Heart right ventricle (tissue), 16 donors: ENCODE measurements around the gene NPLOC4. TPM values are rescaled to one million over a fixed set of nuclear protein-coding genes. Genes with fewer than 3 reads are reported as not detected.
"Not testable (repeated sequence)": the region's sequence is repeated elsewhere in the genome, so short reads cannot be mapped to it uniquely, and the experiment has no call there.

Source experiments
- ATAC-seq, 8 donors: fragments of 200-7000 bp; cut with Tn5 transposase; one replicate each; pipeline ENCODE4 v1.9.1; 2020; ENCODE audit warnings: mild to moderate bottlenecking in 8 of 8, moderate library complexity in 8 of 8, moderate number of reproducible peaks in 1 of 8
- DNase-seq, 2 donors: peaks; one replicate each; pipeline ENCODE4 v3.0.0-alpha.2; 2020
- H3K27ac ChIP-seq, 10 donors: fragments of 200-600 bp; sonication (generic) in 2 of 10; one replicate each; pipeline versions ENCODE4 v1.5.0 to v1.8.0; 2020 to 2022; ENCODE audit warnings: mild to moderate bottlenecking in 3 of 10
- H3K27me3 ChIP-seq, 7 donors: fragments of 200-600 bp; one replicate each; pipeline ENCODE4 v1.8.0; 2021 to 2022; ENCODE audit warnings: mild to moderate bottlenecking in 2 of 7
- H3K36me3 ChIP-seq, 9 donors: fragments of 200-600 bp; sonication (generic) in 1 of 9; one replicate each; pipeline versions ENCODE4 v1.5.0 to v1.8.0; 2020 to 2022; ENCODE audit warnings: mild to moderate bottlenecking in 2 of 9
- H3K4me1 ChIP-seq, 9 donors: fragments of 200-600 bp; sonication (generic) in 1 of 9; one replicate each; pipeline versions ENCODE4 v1.5.0 to v1.8.0; 2020 to 2022; ENCODE audit warnings: mild to moderate bottlenecking in 4 of 9
- H3K4me3 ChIP-seq, 10 donors: fragments of 200-600 bp; sonication (generic) in 2 of 10; one replicate each; pipeline versions ENCODE4 v1.5.0 to v1.8.0; 2020 to 2022; ENCODE audit warnings: mild to moderate bottlenecking in 7 of 10, moderate library complexity in 2 of 10
- H3K9me3 ChIP-seq, 11 donors: fragments of 200-600 bp in 10 of 11; sonication (generic) in 2 of 11; one replicate each; pipeline versions ENCODE4 v1.5.0 to v1.8.0; 2013 to 2022; ENCODE audit warnings: mild to moderate bottlenecking in 2 of 11, control low read depth in 1 of 11, moderate library complexity in 1 of 11
- WGBS, 2 donors: extraction: QIAGEN DNeasy Blood & Tissue Kit; methylation state at CpG; one replicate each; pipeline ENCODE4 v1.1.7; 2013; ENCODE audit warnings: inconsistent platforms in 1 of 2; 5-methylcytosine and 5-hydroxymethylcytosine counted together
- intact Hi-C, 10 donors: fragments of 100-400 bp; cut with DNase I; formaldehyde crosslinking; loops; one replicate each; pipeline versions ENCODE4 v1.11.1 to v1.14.2; 2022
- polyA plus RNA-seq, 2 donors: library from polyadenylated mRNA; stranded (reverse); fragments of 200-250 nt; gene quantifications; one replicate each; pipeline ENCODE4 v1.2.3, GENCODE V29; 2013
- total RNA-seq, 10 donors: library from RNA; stranded (reverse); fragmentation: NEBNext Ultra II Directional in 3 of 10; extraction: Animal tissue kit (Norgen Biotek cat#: 25700) in 3 of 10; gene quantifications; one replicate each; pipeline versions ENCODE4 v1.2.1 to v1.2.4, GENCODE V29; 2021 to 2023
- TF ChIP-seq, protein P1 (sequence below), 9 donors: fragments of 200-600 bp; sonication (generic) in 2 of 9; IDR thresholded peaks; one replicate each; pipeline versions ENCODE4 v1.5.0 to v1.8.0; 2021 to 2022; ENCODE audit warnings: antibody characterized with exemption in 9 of 9, mild to moderate bottlenecking in 5 of 9, moderate library complexity in 1 of 9
- donor health status: Arrhythmogenic right ventricular cardiomyopathy.
- donor health status: ischemic (EF 13 %, LVEDD 7.1; RV severe dilation, severe dysfunction).
- donor health status: healthy with polysubstance abuse.
- donor health status: DM: no; HTN: yes; CAD: no.
- donor health status: DM: no; HTN: no; CAD: no.
- donor health status: ischemic (EF 25% LVEDD 6.9; RV normal size, moderate dysfunction).
- donor health status: ischemic (EF 25% LVEDD 5.7; RV mildly dilated, moderate dysfunction).
- donor health status: healthy.
- donor health status: DM: yes; HTN: yes; CAD: no.
- donor health status: Ischemic cardiomyopathy.
- donor health status: ischemic (EF 35%, LVEDD 5.7; RV mildly dilated, moderate dysfunction).
- donor health status: nonischemic (EF 11% LVEDD 7.7; RV severe dilation, severe dysfunction).
- donor health status: DM: yes; HTN: yes; CAD: no.
- donor health status: PGD.
- donor health status: ischemic (EF 29% LVEDD 5.4; RV normal size, mild dysfunction).
- donor health status: nonischemic (EF 23%, LVEDD 6.1; RV moderate dilation, normal function).

The NPLOC4 gene
- total and polyA plus RNA-seq, 12 donors, result 30.7 to 115 (median 95.2) TPM

GRCh38 chr17:81635431-81635830, 1.5 kb downstream of the NPLOC4 start:
- intact Hi-C loops, result no loop called here
- TF ChIP-seq, protein P1, sequence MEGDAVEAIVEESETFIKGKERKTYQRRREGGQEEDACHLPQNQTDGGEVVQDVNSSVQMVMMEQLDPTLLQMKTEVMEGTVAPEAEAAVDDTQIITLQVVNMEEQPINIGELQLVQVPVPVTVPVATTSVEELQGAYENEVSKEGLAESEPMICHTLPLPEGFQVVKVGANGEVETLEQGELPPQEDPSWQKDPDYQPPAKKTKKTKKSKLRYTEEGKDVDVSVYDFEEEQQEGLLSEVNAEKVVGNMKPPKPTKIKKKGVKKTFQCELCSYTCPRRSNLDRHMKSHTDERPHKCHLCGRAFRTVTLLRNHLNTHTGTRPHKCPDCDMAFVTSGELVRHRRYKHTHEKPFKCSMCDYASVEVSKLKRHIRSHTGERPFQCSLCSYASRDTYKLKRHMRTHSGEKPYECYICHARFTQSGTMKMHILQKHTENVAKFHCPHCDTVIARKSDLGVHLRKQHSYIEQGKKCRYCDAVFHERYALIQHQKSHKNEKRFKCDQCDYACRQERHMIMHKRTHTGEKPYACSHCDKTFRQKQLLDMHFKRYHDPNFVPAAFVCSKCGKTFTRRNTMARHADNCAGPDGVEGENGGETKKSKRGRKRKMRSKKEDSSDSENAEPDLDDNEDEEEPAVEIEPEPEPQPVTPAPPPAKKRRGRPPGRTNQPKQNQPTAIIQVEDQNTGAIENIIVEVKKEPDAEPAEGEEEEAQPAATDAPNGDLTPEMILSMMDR (IDR thresholded peaks at IDR 0.05), result no peak
- H3K36me3 ChIP-seq, result peaks cover 0 to 22% (median 0%) of the 10 kb centered on the region in 9 donors
- no peak for DNase-seq
- H3K4me1 ChIP-seq, result peaks cover 6 to 52% (median 34%) of the 10 kb centered on the region in 9 donors
- no peak for ATAC-seq
- no peaks in the 10 kb centered on the region for H3K27me3 ChIP-seq
- peak overlapping the region in 6 of 10 donors; percentile 92 to 99 (median 96) for H3K27ac ChIP-seq
- H3K4me3 ChIP-seq, result peak overlapping the region in 9 of 10 donors; percentile 51 to 99 (median 89)
- no peaks in the 10 kb centered on the region for H3K9me3 ChIP-seq
- WGBS, 2 donors, result 89 to 96% methylated on average over 5 of the region's 5 CpGs

- DNase-seq (no peak), ATAC-seq (no peak)
- Histone ChIP-seq H3K4me1 (peaks cover 6 to 45% (median 30%) of the 10 kb centered on the region in 9 donors), H3K9me3 (no peaks in the 10 kb centered on the region), H3K27me3 (no peaks in the 10 kb centered on the region), H3K4me3 (no peak overlapping the region), H3K27ac (no peak overlapping the region), H3K36me3 (peaks cover 0 to 61% (median 29%) of the 10 kb centered on the region in 9 donors)
- TF ChIP-seq, protein P1 (IDR thresholded peaks at IDR 0.05), result no peak
- WGBS, 2 donors, result 68 to 69% methylated on average over 7 of the region's 7 CpGs
- intact Hi-C loops, result no loop called here
Measured at GRCh38 chr17:81631482-81631881, 5.4 kb downstream of the NPLOC4 start.

- intact Hi-C loops, result no loop called here
- TF ChIP-seq, protein P1 (IDR thresholded peaks at IDR 0.05), result no peak
- no peaks in the 10 kb centered on the region for H3K27me3 ChIP-seq
- no peak overlapping the region for H3K27ac ChIP-seq
- ATAC-seq (no peak), DNase-seq (no peak)
- H3K4me3 ChIP-seq, result no peak overlapping the region
- WGBS, 2 donors, result 83 to 85% methylated on average over 8 of the region's 8 CpGs
- H3K9me3 ChIP-seq, result no peaks in the 10 kb centered on the region
- H3K4me1 ChIP-seq, result peaks cover 2 to 33% (median 22%) of the 10 kb centered on the region in 9 donors
- H3K36me3 ChIP-seq, result peaks cover 0 to 74% (median 41%) of the 10 kb centered on the region in 9 donors
Measured at GRCh38 chr17:81630274-81630673, 6.6 kb downstream of the NPLOC4 start.

GRCh38 chr17:81621494-81622130, 15.3 kb downstream of the NPLOC4 start:
- TF ChIP-seq, protein P1 (IDR thresholded peaks at IDR 0.05), result no peak
- DNase-seq (no peak), ATAC-seq (peak in 6 of 8 donors; percentile 31 to 87 (median 58))
- Histone ChIP-seq H3K4me3 (no peak overlapping the region), H3K36me3 (peaks cover 0 to 86% (median 54%) of the 10 kb centered on the region in 9 donors), H3K4me1 (peaks cover 0 to 18% (median 13%) of the 10 kb centered on the region in 9 donors), H3K27me3 (no peaks in the 10 kb centered on the region), H3K9me3 (no peaks in the 10 kb centered on the region), H3K27ac (peak overlapping the region in 7 of 10 donors; percentile 1 to 58 (median 28))
- intact Hi-C loops, result no loop called here
- WGBS, 2 donors, result 44 to 53% methylated on average over 11 of the region's 11 CpGs

GRCh38 chr17:81618307-81618706, 18.6 kb downstream of the NPLOC4 start:
- H3K9me3 ChIP-seq, H3K27me3 ChIP-seq, H3K27ac ChIP-seq, ATAC-seq, H3K4me3 ChIP-seq, intact Hi-C loops, DNase-seq: not testable (repeated sequence)
- 98% methylated on average over 18 to 26 of the region's 36 CpGs for WGBS, 2 donors
- Histone ChIP-seq H3K4me1 (peaks cover 7 to 42% (median 36%) of the 10 kb centered on the region in 9 donors), H3K36me3 (peaks cover 0 to 84% (median 30%) of the 10 kb centered on the region in 9 donors)
